Activated CD4-positive, alpha-beta T cell treated with anti-CD3 and anti-CD28 coated beads, Interleukin-2, amount 50 U/mL, for 24 hours (primary cell): Measurements from ENCODE around the gene ABHD16A.

Source experiments
- DNase-seq, 2 donors: peaks; one replicate each; pipeline ENCODE4 v3.0.0-alpha.2; 2020; ENCODE audit warnings: low read depth in 1 of 2, low spot score in 1 of 2

ABHD16A gene

DNA sequence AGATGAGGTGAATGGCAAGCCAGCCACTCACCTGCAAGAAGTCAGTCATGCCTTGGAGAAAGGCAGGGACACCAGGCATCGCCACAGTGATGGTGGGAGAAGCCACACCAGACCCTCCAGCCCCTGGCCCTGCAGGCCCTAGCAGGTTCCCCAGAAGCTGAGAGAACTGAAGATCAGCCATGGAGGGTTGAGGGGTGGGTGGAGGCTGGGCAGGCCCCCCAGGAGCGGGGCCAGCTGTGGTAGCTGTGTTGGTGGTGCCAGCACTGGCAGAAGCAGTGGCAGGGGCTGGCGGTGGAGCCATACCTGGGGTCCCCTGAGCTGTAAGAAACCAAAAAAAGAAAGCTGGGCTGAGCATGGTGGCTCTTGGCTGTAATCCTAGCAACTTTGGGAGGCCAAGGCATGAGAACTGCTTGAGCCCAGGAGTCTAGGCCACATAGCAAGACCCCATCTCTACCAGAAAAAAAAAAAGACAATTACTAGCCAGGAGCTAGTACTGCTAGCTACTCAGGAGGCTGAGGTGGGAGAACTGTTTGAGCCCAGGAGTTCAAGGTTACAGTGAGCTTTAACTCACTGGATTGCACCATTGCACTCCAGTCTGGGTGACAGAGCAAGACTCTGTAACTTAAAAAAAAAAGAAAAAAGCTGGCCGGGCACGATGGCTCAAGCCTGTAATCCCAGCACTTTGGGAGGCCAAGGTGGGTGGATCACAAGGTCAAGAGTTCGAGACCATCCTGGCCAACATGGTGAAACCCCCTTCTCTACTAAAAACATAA is 60.1 kb downstream of the ABHD16A start:
- DNase-seq: no peak

DNA sequence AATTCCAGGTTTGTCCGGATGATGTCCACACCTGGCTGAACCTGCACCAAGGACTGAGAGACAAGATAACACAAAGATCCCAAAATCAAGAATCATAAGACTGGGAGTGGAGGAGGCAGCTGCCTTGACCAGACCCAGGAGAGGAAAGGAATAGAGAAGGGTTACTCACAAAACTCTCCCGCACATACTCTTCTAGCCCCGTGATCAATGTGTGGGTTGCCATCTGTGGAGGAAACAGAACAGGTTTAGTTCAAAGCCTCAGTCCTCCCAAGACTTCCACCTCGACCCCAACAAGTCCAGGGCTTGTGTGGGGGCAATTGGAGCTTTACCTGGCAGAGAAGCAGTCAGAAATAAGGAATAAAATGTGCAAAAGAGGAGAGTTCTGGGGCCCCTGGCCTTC is 61.8 kb downstream of the ABHD16A start:
- no peak for DNase-seq

DNA sequence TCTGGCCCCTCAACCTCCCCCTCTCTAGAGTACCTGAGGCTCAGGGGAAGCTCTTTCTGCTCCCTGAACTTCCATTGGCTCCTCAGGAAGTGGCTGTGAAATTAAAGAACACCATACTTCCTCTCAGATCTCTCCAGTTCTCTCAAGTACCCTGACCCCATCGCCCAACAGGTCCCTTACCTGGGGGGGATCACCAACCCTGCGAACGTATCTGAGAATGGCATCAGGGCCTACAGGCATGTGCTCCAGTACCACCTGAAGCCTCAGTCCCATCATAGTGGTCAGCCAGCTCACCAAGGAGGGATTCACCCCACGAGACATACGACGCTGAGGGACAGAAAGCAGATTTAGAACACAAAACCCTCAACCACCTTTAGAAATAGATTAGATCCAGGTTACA is 62.5 kb downstream of the ABHD16A start:
- DNase-seq: no peak

DNA sequence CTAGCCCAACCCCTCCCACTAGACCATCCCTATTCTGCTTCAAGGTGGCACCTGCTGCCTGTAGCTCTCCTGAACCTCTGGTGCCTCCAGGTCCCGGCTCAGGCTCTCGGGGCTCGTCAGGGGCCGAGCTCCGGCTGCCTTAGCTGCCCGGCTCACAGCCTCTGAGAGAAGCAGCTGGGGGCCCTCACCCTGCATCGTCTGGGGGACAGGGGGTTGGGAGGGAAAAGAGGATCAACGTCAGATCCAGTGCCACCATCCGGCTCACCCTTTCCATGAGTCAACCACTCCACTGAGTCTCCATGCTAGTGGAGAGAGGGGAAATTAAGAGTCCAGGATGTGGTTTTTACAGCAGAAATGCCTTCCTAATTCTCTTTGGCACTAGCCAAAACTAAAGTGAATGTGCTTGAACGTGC is 63.7 kb downstream of the ABHD16A start:
- no peak for DNase-seq

DNA sequence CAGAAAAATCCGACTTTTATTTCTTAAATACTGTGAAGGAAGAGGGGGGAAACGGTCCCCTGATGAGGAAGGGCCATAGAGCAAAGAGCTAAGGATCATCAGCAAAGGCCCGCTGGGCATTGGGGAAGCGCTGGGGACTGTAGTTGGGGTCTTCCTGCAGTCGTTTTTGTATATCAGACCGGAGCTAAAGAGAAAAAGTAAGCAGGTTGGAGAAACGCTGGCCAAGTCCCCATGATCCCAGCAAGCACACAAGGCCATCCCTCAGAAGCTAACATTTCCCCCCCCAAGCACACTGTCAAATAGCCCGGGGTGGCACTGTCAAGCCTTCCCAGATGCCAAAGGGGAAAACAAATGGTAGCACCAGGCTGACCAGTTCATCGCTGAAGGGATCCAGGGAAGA is 64.1 kb downstream of the ABHD16A start:
- DNase-seq: no peak
